Stimulated activated CD4-positive, alpha-beta T cell treated with anti-CD3 and anti-CD28 coated beads, Interleukin-2, amount 100 ng/mL, for 24 hours (primary cell): ENCODE results near the gene IL4I1.

Source experiments
- DNase-seq, 2 donors: peaks; one replicate each; pipeline ENCODE4 v3.0.0-alpha.2; 2020

Gene IL4I1

GRCh38 chr19:49877879-49878743 lies 18.6 kb downstream of the IL4I1 start:
- DNase-seq = peak; percentile 99

- peak; percentile 96 to 98 for DNase-seq
Observed at GRCh38 chr19:49877020-49877878, 19.4 kb downstream of the IL4I1 start, which contains the start of the genes AKT1S1 and TBC1D17. Gene AKT1S1, minus strand, starts transcription at chr19:49877355. Its CDS starts 4,060 bp downstream, at chr19:49873295. Gene TBC1D17, plus strand, starts transcription at chr19:49877702. Its CDS starts 22 bp downstream, at chr19:49877724.

- peak; percentile 95 to 97 for DNase-seq
Observed at GRCh38 chr19:49876422-49877019, 20.2 kb downstream of the IL4I1 start.

- DNase-seq = peak; percentile 68 to 70
Observed at GRCh38 chr19:49875857-49876421, 20.7 kb downstream of the IL4I1 start.

GRCh38 chr19:49875177-49875576 lies 21.5 kb downstream of the IL4I1 start:
- DNase-seq = no peak

GRCh38 chr19:49874503-49875157 lies 22.1 kb downstream of the IL4I1 start:
- DNase-seq = no peak

GRCh38 chr19:49873834-49874233 lies 22.9 kb downstream of the IL4I1 start:
- DNase-seq = no peak

- no peak for DNase-seq
Observed at GRCh38 chr19:49873129-49873521, 23.6 kb downstream of the IL4I1 start.

- no peak for DNase-seq
Observed at GRCh38 chr19:49872245-49873128, 24.2 kb downstream of the IL4I1 start.

GRCh38 chr19:49871349-49871985 lies 25.2 kb downstream of the IL4I1 start:
- DNase-seq = no peak

GRCh38 chr19:49870309-49870901 lies 26.3 kb downstream of the IL4I1 start:
- DNase-seq = no peak

- DNase-seq = peak; percentile 89
Observed at GRCh38 chr19:49869484-49870308, 27.0 kb downstream of the IL4I1 start.

GRCh38 chr19:49869009-49869483 lies 27.6 kb downstream of the IL4I1 start:
- no peak for DNase-seq

- peak; percentile 87 to 97 for DNase-seq
Observed at GRCh38 chr19:49866933-49867782, 29.5 kb downstream of the IL4I1 start, which contains the start of gene PNKP. Gene PNKP, minus strand, starts transcription at chr19:49867576. Its CDS starts 372 bp downstream, at chr19:49867204.

- no peak for DNase-seq
Observed at GRCh38 chr19:49864890-49865289, 31.8 kb downstream of the IL4I1 start.

- DNase-seq = no peak
Observed at GRCh38 chr19:49863935-49864320, 32.8 kb downstream of the IL4I1 start.

GRCh38 chr19:49863254-49863934 lies 33.3 kb downstream of the IL4I1 start:
- no peak for DNase-seq
